GM10266 (cell line): ENCODE data around the gene PCSK7.

Source experiments
- DNase-seq: peaks from one replicate; pipeline ENCODE4 v3.0.0; 2012; ENCODE audit errors: extremely low spot score
- TF ChIP-seq, protein P1 (sequence below): IDR thresholded peaks from 2 replicates; pipeline ENCODE4 v1.5.1; 2012; ENCODE audit warnings: mild to moderate bottlenecking, low read depth; ENCODE audit not compliant: control insufficient read depth, insufficient read depth; ENCODE audit errors: missing control alignments

PCSK7 gene

DNA sequence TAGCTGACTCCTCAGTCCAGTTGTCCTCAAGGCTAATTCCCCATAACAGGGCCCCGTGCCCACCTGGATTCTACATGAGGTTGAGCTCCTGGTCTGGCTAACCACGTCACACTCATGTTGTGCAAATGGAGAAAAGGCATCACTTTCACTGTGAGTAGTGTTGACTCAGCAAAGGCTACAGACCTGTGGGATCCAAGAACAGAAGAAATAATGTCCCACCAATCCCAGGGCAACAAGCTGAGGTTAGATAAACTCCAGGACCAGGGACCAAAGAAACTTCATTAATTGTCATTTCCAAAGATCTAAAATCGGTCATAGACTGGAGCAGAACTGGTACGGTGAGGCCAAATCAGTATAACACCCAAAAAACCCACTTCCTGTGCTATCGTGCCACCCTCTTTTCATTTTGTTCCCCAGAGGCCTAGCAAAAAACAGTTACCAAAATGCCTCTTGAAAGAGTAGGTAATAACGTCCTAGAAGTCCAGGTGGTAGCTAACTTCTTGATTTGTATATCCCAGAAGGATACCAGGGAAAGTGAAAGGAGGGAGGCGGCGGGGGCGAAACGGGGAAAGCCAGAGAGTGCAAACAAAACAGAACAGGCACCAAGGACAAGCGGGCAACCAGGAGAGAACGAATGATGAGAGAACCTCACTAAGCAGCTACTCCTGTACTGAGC lies 1.4 kb downstream of the PCSK7 start:
- TF ChIP-seq, protein P1, sequence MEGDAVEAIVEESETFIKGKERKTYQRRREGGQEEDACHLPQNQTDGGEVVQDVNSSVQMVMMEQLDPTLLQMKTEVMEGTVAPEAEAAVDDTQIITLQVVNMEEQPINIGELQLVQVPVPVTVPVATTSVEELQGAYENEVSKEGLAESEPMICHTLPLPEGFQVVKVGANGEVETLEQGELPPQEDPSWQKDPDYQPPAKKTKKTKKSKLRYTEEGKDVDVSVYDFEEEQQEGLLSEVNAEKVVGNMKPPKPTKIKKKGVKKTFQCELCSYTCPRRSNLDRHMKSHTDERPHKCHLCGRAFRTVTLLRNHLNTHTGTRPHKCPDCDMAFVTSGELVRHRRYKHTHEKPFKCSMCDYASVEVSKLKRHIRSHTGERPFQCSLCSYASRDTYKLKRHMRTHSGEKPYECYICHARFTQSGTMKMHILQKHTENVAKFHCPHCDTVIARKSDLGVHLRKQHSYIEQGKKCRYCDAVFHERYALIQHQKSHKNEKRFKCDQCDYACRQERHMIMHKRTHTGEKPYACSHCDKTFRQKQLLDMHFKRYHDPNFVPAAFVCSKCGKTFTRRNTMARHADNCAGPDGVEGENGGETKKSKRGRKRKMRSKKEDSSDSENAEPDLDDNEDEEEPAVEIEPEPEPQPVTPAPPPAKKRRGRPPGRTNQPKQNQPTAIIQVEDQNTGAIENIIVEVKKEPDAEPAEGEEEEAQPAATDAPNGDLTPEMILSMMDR = no peak
- peak; percentile 46 for DNase-seq

DNA sequence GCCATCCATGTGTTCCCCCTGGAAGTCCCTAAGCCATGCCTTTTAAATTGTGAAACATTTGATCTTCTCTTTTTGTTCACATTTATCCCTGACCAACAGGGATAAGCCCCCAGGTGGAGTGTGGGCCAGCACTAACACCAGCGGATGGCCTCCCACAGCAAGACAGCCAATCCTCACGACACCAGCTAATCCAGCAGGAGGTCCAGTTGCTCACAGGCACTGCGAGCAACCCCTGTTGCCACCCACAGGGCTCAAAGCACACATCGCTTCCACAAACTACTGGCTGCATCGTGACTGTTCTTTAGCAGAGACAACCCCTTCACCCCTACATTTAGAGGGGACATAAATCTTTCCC lies 2.0 kb downstream of the PCSK7 start:
- TF ChIP-seq, protein P1 = no peak
- DNase-seq = no peak

DNA sequence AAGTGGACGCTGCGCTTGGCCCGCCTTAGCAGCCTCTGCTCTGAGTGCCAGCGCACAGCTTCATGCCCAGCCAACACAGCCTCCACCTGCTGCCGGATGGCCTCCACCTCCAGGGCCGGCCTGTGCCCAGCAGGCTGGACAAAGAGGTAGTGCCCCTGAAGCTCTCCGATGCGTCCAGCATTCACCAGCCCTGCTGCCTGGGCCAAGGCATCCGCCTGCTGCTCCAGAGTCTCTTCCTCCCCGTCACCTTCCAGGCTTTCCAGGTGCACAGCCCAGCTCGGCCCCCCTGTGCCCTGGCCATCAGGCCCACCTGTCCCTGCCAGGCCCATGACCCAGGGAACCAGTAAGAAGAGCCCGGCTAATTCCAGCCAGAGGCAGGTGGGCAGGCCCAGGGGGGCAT lies 2.5 kb downstream of the PCSK7 start:
- TF ChIP-seq, protein P1 = no peak
- DNase-seq = no peak

DNA sequence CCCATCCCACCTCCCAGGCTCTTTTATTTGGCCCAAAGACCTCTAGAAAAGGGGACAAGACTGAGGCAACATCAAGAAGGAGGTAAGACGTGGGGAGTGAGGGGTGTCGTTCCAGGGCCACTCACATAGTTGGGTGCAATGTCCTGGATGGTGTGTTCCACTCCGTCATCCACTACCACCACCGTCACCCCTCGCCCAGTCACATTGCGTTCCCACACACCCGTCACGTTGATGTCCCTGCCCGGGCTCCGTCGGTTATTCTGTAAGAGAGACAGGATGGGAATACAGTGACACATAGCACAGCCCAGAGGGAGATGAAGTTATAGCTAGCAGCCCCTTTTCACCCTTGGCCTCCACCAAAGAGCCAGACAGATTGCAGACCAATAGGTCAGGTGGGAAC lies 3.8 kb downstream of the PCSK7 start:
- TF ChIP-seq, protein P1 = no peak
- no peak for DNase-seq

DNA sequence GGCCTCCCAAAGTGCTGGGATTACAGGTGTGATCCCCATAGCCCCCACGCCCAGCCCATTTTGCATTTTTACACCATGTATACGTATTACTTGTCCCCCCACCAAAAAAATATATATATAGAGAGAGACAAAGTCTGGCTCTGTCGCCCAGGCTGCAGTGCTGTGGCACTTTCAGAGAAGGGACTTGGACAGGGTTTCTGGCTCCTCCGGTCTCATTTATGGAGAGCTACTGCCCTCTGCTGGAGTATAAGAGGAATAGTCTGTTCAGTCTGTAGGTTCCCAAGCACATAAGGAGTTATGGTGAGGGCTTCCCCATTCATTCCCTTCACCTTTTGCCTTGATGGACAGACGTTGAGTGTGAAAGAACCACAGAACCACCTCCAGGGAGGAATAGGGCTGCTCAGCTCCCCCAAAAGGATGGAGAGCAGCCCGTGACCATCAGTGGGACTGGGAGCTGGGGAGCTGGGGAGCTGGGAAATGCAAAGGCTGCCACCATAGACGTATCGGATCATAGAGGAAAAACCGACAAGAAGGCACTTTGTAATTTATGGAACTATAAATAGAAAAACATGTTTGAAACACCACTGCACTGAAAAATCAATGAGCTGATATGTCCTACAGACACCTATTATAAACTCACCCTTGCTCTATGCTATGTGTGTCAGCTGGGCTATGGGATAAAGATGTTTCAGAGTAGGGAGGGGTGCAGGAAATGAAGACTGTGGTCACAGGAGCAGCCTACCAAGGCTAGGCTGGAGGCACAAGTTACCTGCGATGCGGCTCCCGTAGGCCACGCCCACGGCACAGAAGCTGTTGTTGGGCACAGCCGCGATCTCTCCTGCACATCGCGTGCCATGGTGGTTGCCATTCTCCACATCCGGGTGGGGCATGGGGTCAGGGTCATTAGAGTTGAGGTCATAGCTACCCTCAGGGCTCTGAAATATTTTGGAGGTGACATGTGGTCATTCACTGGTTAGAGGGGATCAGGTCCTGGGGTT lies 5.2 kb downstream of the PCSK7 start:
- peak; percentile 80 for DNase-seq
- TF ChIP-seq, protein P1 = peak; percentile 84

DNA sequence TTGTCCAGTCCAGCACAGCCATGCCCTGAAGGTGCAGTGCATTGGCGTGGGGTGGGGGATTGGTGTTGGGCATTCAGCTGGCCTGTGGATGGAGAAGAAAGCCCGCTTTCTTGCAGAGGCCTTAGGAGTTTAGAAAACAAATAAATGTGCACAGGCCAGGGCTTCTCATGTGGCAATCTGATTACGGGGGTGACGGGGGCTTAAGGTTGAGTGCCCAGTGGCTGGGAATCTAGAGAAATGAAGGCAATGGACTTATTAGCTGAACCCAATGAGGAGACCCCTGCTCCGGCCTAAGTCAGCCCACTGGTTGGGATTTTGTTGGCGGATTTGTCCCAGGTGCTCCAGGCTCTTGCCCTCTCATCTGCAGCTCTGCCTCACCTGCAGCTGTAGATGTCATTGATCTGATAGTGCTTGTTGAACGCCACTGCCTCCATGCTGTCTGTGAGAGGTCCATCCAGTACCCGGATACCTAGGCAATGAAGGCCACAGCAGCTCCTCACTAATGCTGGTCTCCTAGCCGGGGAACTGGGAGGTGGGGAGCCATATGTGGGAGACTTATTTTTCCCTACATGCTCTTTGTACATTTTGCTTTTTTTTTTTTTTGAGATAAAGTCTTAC lies 6.2 kb downstream of the PCSK7 start:
- no peak for DNase-seq
- TF ChIP-seq, protein P1 = no peak
